K562 (cell line): ENCODE data around the gene CSDE1.

Source experiments
- ATF3 ChIP-seq, 2 experiments: fragments of 450-650 bp in 1 of 2; sonication (generic) in 1 of 2; formaldehyde crosslinking in 1 of 2; IDR thresholded peaks in 1 of 2; conservative IDR thresholded peaks in 1 of 2; 2 replicates each; pipeline versions ENCODE4 v1.6.1 to v1.8.1; 2016 to 2023; ENCODE audit warnings: mild to moderate bottlenecking in 2 of 2, moderate library complexity in 2 of 2, inconsistent platforms in 1 of 2, missing genetic modification reagents in 1 of 2
- CEBPB ChIP-seq: fragments of 450-650 bp; IDR thresholded peaks from 2 replicates; pipeline ENCODE4 v1.6.1; 2016; ENCODE audit warnings: missing genetic modification characterization, missing compliant biosample characterization
- CTCF ChIP-seq, 3 experiments: IDR thresholded peaks in 2 of 3; conservative IDR thresholded peaks in 1 of 3; 2 replicates each; pipeline ENCODE4 v1.5.1; 2011 to 2012; ENCODE audit warnings: low read length in 3 of 3, mild to moderate bottlenecking in 3 of 3, control low read depth in 2 of 3, improper control_type of control experiment in 1 of 3, inconsistent platforms in 1 of 3, low read depth in 1 of 3, mixed read lengths in 1 of 3, moderate library complexity in 1 of 3; ENCODE audit not compliant: insufficient read depth in 2 of 3
- E2F4 ChIP-seq: sonication (generic); formaldehyde crosslinking; IDR thresholded peaks from 2 replicates; pipeline ENCODE4 v1.8.0; 2022; ENCODE audit warnings: mild to moderate bottlenecking, low read depth, missing genetic modification reagents
- HMG20A ChIP-seq: fragments of 450-650 bp; formaldehyde crosslinking; conservative IDR thresholded peaks from 2 replicates; pipeline ENCODE4 v1.4.0; 2020; ENCODE audit warnings: mild to moderate bottlenecking, mixed read lengths
- JUND ChIP-seq, 2 experiments: IDR thresholded peaks; 2 replicates in 1 of 2; 3 replicates in 1 of 2; pipeline ENCODE4 v1.6.1; 2011; ENCODE audit warnings: borderline replicate concordance in 2 of 2, low read depth in 2 of 2, low read length in 2 of 2, improper control_type of control experiment in 1 of 2, missing biosample characterization in 1 of 2, missing genetic modification characterization in 1 of 2, missing genetic modification reagents in 1 of 2
- POLR2AphosphoS5 ChIP-seq: IDR thresholded peaks from 2 replicates; pipeline ENCODE4 v1.6.1; 2011; ENCODE audit warnings: mild to moderate bottlenecking, low read depth, low read length, moderate library complexity; ENCODE audit not compliant: control insufficient read depth, insufficient read depth
- ZFX ChIP-seq: sonication (generic); formaldehyde crosslinking; IDR thresholded peaks from 2 replicates; pipeline ENCODE4 v1.8.0; 2022; ENCODE audit warnings: mild to moderate bottlenecking, missing genetic modification reagents, moderate library complexity
- ZNF274 ChIP-seq: IDR thresholded peaks from 2 replicates; pipeline ENCODE4 v1.6.1; 2011; ENCODE audit warnings: low read depth, mild to moderate bottlenecking, low read length, moderate library complexity, borderline replicate concordance

DNA sequence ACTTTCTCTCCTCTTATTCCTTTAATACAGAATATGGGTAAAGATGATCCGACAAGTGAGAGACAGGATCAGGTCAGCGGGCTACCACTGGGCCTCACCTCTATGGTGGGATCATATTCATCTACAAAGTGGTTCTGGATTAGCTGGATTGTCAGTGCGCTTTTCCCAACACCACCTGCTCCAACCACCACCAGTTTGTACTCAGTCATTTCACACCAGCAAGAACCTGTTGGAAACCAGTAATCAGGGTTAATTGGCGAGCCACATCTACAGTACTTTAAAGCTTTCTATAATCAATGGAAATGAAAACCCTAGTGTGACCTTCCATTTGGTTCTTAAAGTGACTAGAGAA lies 41.9 kb downstream of the CSDE1 start:
- no peak for TF ChIP-seq CEBPB (tag)
- TF ChIP-seq ZNF274: no peak
- TF ChIP-seq ZFX (CRISPR knock-in tag): no peak
- TF ChIP-seq CTCF (IDR thresholded peaks at IDR 0.05 in 2 of 3, conservative IDR thresholded peaks at IDR 0.05 in 1 of 3; ENCODE audit: insufficient read depth in 2 of 3, low read depth in 1 of 3, low read length in 3 of 3): no peak
- TF ChIP-seq E2F4 (CRISPR knock-in tag): no peak
- no peak for TF ChIP-seq POLR2AphosphoS5
- no peak for TF ChIP-seq JUND (IDR thresholded peaks at IDR 0.05; ENCODE audit: borderline replicate concordance, low read depth, low read length)
- TF ChIP-seq JUND (tag; IDR thresholded peaks at IDR 0.05; ENCODE audit: borderline replicate concordance, low read depth, low read length): no peak
- no peak for TF ChIP-seq ATF3 (IDR thresholded peaks at IDR 0.05)
- TF ChIP-seq ATF3 (CRISPR knock-in tag; conservative IDR thresholded peaks at IDR 0.05): no peak
- TF ChIP-seq HMG20A (CRISPR knock-in tag): no peak
